Measurements from ENCODE around the gene RGS6.

The RGS6 gene

DNA sequence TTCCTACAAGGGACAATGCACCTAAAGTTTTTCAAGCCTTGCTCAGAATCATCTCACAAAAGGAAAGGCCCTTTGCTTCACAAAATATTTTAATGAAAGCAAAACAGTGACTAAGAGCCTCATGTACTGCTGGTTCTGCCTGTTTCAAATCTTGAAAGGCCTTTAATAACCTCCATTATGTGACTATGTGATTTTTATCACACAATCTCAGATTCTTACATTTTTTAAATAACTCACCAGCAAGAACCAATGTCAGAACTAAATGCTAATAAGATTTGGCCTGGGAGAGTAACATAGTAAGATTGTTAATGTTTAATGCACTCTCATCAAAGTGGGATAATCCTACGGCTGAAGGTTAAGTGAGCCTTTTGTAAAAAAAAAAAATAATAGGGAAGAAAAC lies 378.9 kb downstream of the RGS6 start:
- TF ChIP-seq, protein P1, sequence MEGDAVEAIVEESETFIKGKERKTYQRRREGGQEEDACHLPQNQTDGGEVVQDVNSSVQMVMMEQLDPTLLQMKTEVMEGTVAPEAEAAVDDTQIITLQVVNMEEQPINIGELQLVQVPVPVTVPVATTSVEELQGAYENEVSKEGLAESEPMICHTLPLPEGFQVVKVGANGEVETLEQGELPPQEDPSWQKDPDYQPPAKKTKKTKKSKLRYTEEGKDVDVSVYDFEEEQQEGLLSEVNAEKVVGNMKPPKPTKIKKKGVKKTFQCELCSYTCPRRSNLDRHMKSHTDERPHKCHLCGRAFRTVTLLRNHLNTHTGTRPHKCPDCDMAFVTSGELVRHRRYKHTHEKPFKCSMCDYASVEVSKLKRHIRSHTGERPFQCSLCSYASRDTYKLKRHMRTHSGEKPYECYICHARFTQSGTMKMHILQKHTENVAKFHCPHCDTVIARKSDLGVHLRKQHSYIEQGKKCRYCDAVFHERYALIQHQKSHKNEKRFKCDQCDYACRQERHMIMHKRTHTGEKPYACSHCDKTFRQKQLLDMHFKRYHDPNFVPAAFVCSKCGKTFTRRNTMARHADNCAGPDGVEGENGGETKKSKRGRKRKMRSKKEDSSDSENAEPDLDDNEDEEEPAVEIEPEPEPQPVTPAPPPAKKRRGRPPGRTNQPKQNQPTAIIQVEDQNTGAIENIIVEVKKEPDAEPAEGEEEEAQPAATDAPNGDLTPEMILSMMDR (IDR thresholded peaks at IDR 0.05; ENCODE audit: low read depth, low read length, missing control alignments): no peak
- no peak for DNase-seq (ENCODE audit: low read depth)
- H3K4me3 ChIP-seq (ENCODE audit: low read depth, low read length): no peak overlapping the region

DNA sequence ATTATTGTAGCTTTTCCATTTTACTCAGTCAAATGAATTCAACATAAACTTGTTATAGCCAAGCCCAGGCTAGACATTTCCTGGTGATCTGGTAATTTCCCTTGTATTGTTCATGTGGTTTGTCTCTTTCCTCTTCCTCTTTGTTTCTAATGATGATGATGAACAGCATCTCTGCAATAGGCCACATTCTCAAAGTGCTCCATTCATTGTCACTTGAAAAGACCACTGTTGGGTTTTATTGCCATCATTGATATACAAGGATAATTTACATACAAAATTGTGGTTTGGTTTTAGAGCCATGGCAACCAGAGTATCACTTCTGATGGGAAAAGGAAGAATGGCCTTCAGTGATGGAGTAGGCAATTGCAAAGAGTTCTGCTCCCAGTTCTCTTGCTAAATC lies 379.3 kb downstream of the RGS6 start:
- TF ChIP-seq, protein P1 (IDR thresholded peaks at IDR 0.05; ENCODE audit: low read depth, low read length, missing control alignments): no peak
- no peak for DNase-seq (ENCODE audit: low read depth)

DNA sequence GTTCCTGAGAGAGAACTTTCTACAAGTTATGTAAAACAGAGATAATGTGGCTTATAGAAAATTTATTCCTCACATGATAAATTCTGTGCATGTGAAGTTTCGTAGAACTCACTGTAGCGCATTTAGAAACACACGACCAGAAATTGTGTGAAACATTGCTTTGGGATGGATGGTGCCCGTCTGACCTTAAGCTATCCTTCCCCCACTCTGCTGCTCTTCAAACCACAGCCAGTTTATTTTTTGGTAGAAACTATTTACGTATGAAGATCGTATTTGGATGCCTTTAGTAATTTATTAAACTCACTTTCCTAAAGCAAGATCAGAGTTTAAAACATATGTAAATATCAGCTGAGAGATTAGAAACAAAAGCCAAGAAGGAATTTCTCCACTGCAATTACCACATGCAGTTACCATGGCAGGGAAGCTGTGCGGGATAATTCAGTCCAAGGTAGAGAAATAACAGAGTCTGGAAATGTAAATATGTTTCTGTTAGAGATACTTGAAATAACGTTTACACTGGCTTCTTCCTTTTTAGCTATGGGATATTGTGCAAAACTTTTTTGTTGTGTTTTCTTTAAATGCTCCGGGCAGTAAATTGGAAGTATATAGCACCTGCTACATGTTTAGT lies 382.7 kb downstream of the RGS6 start:
- TF ChIP-seq, protein P1 (IDR thresholded peaks at IDR 0.05; ENCODE audit: low read depth, low read length, missing control alignments): no peak
- no peak for DNase-seq (ENCODE audit: low read depth)
- no peak overlapping the region for H3K4me3 ChIP-seq (ENCODE audit: low read depth, low read length)

More for the DNA sequence above, 379.3 kb downstream of the RGS6 start:
- no peak overlapping the region for H3K4me3 ChIP-seq (ENCODE audit: low read depth, low read length)

DNA sequence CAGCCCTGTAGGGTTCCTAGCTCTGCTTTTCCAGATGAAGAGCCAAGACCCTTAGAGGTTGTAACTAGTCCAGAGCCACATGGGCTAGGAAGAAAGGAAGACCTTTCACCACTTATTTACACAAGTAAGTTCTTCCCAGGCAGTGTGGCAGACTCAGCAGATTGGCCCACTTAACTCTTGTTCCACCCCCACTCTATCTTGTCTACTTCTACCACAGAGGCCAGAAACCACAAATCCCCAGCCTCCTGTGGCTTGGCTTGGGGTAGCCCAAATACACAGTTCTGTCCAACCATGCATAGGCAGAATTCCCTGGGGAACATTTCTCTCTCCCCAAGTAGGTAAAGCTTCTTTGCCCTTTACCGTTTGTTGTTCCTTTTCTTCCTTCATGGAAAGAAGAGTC lies 383.5 kb downstream of the RGS6 start:
- TF ChIP-seq, protein P1 (IDR thresholded peaks at IDR 0.05; ENCODE audit: low read depth, low read length, missing control alignments): no peak

DNA sequence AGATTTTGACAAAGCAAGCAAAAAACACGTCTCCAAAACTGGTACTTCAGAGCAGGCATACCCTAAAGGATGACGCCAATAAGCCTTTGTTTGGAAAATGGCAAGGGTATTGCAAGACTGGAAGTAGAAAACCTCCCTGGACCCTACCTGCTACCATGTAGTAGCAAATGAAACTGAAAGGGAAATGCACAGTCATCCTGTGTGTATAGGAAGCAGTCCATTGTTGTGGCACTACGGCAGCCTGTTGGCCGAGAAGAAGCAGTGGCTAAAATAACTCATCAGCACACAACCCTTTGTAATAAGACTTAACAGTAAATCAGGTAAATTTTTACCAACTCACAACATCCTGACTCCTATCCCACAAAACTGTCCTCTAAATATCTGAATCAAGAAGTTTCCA lies 386.4 kb downstream of the RGS6 start:
- H3K4me3 ChIP-seq (ENCODE audit: low read depth, low read length): no peak overlapping the region
- peak; percentile 18 for DNase-seq (ENCODE audit: low read depth)
- TF ChIP-seq, protein P1 (IDR thresholded peaks at IDR 0.05; ENCODE audit: low read depth, low read length, missing control alignments): no peak

More for the DNA sequence above, 383.5 kb downstream of the RGS6 start:
- H3K4me3 ChIP-seq (ENCODE audit: low read depth, low read length): no peak overlapping the region
- no peak for DNase-seq (ENCODE audit: low read depth)

DNA sequence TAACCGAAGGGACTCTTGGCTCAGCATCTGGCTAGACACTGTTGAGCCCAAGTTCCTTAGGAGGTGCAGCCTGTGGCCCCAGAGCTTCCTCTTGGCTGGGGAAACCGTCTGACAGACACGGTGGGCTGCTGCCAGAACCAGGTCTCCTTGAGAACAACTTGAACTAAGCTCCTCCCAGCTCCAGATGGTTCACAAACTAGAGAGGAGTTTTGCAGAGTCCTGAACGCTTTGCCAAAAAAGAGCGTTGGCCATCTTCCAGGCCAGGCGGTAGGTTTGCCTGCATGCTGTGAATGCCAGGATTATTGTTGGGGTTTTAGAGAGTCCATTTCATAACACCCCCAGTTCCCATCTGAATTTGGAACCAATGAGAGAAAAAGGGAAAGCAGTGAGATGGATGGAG lies 399.8 kb downstream of the RGS6 start:
- TF ChIP-seq, protein P1 (IDR thresholded peaks at IDR 0.05; ENCODE audit: low read depth, low read length, missing control alignments): no peak
- no peak for DNase-seq (ENCODE audit: low read depth)

DNA sequence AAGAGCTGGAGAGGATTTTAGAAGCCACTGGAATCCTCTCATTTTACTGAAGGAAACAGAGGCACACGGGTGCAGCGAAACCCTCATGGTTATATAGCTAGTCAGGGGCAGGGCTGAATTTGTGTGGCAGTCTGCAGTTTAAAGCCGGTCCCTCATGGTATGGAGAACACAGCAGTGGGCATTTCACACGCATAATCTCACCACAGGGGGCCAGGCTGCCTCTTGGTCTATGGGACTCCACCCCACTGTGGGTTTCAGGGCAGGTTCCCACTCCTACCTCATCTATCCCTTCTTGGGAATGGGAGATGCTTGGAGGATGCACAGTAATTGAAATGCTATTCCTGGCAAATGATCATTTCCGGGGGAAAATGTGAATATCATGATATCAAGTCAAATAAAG lies 400.6 kb downstream of the RGS6 start:
- H3K4me3 ChIP-seq (ENCODE audit: low read depth, low read length): no peak overlapping the region
- no peak for DNase-seq (ENCODE audit: low read depth)
- TF ChIP-seq, protein P1 (IDR thresholded peaks at IDR 0.05; ENCODE audit: low read depth, low read length, missing control alignments): no peak

More for the DNA sequence above, 399.8 kb downstream of the RGS6 start:
- H3K4me3 ChIP-seq (ENCODE audit: low read depth, low read length): no peak overlapping the region

Data from GM12864 (cell line).